GM19023 (cell line): Measurements from ENCODE around the gene NEDD4L.

Experiments used
- ATAC-seq: cut with Tn5 transposase; IDR thresholded peaks from one replicate; pipeline ENCODE4 v1.9.1; 2021; ENCODE audit warnings: mild to moderate bottlenecking, moderate library complexity; ENCODE audit not compliant: unreplicated experiment

NEDD4L gene

DNA sequence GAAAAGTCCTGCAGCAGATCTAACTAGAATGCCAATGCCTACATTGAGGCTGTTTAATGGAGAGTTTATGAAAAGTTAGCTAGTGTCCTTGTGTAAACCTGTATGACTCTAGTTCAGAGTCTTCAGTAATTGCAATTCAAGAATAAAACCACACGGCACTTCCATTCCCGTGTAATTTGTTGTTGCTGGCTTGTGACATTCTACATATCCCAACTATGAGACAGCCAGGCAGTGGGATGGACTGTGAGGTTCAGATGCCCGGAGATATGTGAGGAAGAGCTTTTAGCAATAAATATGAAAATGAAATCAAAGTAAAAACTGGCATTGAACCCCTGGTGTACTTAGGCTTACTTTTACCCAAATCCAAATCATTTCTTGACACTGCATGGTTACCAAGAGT, 263.4 kb downstream of the NEDD4L start:
- ATAC-seq = no peak

DNA sequence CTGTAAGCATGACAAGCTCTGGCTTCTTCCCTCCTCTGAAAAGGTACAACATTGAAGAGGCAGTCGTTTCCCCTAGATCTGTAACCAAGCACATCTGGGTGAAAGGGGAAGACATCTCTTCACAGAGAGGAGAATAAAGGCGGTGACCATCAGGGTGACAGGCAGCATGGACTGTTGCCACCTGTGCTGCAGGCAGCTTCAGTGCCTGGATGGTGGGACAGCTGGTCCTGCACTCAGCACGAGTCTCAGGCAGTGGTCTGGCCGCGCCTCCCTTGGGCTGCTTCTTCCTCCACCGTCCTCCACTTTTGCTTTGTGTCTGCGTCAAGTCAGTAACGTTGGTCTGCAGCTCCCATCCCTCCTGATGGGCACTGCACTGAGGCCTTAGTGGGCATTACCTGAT, 264.4 kb downstream of the NEDD4L start:
- ATAC-seq = no peak

DNA sequence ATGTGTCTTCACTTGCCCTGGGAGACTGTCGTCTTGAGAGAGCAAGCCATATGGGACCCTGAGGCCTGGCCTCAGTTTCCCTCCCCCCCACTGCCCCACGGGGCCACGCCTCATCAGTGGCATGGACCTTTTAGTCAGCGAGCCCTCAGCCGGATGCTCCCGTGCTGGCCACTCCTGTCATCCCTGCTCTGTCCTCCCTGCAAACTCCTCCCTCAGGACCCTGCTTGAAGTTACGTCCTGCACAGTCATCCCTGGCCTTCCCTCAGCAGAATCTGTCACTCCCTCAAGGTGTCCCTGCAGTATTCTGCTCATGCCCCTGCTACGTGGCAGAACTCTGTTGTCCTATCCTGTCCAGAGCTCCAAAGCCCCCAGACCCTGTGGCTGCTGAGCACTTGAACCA, 265.1 kb downstream of the NEDD4L start:
- ATAC-seq = no peak

DNA sequence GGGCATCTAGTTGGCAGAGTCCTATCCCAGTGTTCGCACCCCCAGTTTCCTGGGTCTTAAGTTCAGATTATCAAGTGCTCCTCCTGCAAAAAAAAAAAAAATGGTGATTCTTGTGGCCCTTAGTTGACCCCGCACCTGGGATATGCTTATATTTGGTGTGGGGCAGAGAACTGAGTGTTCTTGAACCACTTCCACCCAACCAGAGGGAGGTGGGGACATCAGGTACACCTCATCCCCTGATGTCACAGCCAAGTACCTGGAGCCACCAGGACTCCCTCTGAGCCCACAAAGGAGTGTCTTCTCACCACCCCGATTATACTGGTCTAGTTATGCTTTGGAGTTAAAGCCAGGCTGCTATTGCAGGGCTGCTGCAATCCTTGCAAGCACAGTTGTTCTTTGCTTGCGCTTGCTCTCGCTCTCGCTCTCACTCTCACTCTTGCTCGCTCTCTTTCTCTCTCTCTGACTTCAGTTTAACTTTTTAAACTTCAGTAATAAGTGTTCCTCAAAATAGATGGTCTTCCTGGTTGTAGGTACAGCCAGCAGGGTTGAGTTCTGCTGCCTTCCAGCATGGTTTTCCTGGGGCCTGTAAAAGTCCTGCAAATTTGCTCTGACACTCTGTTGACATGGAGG, 265.7 kb downstream of the NEDD4L start:
- no peak for ATAC-seq

DNA sequence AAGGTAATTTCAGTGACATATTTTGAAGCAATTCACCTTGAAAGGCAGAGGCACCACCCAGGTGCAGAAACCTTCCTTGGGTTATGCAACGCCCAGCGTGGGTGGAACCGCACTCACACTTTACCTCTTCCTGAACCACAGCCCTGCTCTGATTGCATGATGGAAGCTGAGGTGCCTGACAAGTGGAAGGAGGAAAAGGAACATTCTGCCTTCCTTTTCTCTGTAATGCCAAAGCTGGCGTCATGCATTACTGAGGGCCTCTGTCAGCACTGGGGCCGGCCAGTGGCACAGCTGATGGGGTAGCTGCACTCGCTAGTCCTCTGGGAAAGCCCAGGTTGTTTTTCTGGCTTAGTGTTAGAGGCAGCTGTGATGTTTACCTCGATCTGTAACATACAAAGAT, 266.5 kb downstream of the NEDD4L start:
- peak; percentile 55 for ATAC-seq

DNA sequence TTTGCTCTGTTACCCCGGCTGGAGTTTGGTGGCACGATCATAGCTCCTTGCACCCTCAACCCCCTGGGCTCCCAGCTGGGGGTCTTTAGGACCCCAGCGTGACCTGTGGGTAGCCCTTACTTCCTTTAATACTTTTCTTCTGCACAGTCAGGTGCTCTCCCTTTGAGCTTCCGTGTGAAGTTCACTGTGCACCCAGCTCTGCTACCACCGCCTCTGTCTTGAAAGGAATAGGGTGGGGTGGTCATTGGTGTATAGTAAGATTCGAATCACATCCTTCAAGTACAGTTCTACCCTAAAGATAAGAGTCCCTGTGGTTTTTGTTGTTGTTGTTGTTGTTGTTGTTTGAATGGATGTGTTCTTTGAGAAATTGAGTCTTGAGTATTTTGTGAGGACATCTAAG, 267.4 kb downstream of the NEDD4L start:
- ATAC-seq = no peak

DNA sequence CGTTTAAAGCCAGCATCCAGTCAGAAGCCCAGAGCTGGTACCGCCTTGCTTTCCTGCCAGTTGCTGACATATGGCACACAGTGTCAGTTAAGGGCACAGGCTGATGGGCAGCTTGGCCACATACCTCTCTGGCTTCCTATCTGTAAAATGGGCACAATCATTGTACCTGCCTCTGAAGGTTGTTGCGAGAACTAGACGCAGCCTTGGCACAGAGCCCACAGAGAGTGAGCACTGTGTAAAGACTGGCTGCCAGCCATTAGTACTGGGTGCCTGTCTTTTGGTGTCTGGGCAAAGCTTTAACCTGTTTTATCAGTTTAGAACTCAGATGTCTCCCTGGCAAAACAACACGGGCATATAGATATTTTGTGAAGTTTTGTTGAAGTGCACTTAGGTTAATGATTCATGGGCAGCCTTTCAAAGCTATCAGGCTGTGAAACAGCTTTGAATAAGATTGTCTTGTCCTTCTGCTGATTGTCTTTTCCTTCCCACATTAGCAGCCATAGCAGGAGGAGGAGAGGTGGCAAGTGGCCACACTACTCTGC, 269.5 kb downstream of the NEDD4L start:
- no peak for ATAC-seq

DNA sequence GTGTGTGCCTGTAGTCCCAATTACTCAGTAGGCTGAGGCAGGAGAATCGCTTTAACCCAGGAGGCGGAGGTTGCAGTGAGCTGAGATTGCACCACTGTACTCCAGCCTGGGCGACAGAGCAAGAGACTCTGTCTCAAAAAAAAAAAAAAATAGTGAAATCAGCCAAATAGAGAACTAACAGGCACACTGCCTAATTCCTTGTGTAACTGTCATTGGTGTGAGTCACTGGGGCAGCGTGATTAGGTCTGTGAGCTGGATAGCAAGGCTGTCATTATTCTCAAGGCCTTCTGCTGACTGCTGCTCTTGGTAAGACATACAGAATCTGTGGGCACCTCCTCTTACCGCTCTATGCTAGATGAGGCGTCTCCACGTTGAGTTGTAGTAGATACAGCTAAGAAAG, 270.3 kb downstream of the NEDD4L start:
- ATAC-seq = no peak

DNA sequence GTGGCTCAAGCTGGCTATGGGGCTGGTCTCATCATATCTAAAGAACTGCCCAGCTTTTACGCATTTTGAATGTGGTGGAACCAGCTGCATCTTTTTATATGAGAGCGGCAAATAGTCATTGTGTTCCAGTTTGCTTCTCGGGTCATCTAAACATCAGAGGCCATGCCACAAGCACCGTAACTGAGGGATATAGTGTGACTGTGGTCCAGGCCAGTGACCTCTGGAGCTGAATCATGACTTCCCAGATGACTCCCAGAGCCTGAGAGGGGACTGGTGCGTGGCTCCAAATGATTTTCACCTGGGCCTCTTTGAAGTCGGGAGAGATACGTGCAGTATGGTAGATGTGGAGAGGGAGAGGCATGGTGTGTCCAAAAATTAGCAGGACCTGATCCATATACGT, 271.0 kb downstream of the NEDD4L start:
- ATAC-seq = no peak

DNA sequence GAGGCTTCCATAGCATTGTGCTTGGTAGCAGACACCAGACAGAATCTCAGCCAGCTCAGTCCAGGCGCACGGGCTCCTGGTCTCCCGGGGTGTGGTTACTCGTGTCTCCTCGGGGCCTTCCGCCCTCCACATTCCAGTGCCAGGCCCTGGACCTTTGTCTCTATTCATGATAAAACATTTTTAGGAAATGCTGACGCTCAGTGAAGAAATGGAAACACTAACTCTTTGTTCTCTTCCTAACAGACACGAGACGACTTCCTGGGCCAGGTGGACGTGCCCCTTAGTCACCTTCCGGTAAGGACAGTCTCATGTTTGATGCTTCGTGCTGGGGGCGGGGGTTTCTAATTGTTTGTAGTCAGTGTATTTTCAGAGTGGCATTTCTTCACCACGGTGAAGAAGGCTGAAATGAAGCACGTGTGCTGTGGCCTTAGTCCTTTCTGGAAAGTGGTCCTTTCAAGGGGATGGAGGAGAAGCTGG, 271.8 kb downstream of the NEDD4L start:
- no peak for ATAC-seq

DNA sequence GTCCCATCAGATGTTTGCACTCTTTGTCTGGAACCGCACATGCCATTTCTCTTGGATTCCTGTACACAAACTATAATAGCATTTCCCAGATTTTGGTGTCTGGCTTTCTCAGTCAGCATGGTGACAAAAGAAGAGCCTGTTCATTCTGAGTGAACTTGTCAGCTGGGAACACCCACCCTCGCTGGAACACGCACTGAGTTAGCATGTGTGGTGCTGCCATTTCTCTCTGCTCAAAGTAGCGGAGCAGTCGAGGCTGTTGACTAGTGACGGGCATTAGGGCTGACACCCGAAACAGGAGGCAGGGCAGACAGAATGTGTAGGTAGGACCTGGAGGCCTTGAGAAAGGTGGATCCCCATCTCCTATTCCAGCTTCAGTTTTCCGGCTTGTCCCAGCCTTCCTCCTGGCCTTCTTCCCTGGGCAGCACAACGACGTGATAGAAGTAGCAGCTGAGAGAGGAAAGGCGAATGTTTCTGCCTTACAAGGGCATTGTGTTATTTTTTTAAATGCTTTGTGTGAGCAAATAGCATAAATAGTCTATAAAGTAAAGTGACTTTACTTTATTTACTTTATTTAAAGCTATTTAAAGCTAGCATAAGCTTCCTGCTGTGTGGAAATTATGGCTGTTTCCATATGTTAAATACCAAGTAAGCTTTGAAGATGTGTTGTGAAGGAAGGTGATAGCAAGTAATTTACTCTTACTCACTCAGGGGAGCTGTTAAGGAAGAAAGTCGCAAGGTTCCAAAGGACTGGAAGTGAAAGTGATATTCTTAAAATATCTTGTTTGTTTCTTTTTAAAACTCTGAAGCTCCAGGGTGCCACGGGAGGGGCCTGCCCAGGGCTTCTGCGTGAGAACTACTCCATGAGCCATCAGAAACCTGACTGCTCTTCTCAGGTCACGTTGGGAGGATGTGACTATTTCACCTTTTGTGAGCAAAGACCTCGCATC, 272.6 kb downstream of the NEDD4L start:
- no peak for ATAC-seq

DNA sequence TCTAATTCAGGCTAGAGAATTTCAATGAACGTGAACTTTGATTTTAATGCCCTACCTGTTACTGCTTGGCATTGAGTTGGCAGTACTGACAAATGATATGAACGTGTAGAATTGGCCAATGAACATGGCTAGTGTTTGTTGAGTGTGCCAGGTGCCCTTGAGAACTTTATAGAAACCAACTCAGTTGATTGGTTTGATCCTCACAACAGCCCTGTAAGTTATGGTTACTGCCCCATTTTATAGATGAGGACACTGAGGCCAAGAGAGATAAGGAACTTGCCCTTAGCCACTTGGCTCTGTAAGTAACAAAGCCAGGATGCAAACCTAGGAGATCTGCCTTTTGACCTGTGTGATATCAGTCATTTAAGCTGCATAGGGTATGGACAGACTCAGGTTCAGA, 275.7 kb downstream of the NEDD4L start:
- ATAC-seq = no peak

DNA sequence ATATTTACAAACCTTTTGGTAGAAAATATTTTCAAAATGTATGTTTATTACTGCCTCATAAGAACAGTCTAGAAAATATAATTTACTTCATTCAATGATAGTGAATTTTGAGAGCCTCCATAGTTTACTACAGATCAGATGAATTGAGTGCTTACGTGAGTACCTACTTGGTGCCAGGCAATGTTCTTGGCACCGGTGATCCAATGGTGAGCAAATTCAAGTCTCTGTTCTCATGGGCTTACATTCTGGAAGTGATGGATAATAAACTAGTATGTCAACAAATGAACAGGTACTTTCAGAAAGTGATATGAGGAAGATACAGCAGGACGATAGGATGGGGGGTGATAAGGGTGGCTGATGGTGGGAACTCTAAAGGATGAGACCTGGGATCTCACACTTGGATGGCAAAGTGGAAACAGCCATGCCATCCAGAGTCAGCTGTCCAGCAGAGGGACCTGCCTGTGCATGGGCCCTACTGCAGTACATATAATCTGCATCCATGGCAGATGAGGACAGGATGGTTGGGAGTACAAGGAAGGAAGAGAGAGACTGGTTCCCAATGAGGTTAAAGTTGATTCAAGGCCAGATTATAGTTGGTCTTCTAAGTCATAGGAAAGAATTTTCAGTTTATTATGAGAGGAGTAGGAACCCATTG, 277.0 kb downstream of the NEDD4L start:
- no peak for ATAC-seq

DNA sequence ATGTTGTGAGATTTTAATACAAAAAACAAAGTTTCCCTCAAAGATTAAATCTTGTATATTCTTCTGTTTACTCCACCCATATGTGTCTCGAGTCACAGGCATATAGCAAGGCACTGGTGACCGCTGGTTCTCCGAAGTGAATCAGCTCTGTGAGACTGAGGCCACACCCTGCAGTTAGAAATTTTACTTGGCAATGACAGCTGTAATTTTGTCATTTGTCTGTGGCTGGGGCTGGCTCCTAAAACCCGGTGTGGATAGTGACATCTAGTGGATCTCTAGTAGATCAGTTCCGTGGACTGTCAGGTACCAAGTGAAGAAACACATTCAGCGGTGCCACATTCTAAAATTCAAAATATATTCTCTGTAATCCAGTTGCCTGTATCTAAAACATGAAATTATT, 278.0 kb downstream of the NEDD4L start:
- no peak for ATAC-seq

DNA sequence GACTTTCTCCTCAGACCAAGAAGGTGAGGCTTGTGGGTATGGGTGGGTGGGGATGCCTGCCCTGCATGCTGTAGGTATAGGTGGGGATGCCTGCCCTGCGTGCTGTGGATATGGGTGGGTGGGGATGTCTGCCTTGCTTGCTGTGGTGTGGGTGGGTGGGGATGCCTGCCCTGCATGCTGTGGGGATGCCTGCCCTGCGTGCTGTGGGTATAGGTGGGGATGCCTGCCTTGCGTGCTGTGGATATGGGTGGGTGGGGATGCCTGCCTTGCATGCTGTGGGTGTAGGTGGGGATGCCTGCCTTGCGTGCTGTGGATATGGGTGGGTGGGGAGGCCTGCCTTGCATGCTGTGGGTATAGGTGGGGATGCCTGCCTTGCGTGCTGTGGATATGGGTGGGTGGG, 278.4 kb downstream of the NEDD4L start:
- no peak for ATAC-seq

DNA sequence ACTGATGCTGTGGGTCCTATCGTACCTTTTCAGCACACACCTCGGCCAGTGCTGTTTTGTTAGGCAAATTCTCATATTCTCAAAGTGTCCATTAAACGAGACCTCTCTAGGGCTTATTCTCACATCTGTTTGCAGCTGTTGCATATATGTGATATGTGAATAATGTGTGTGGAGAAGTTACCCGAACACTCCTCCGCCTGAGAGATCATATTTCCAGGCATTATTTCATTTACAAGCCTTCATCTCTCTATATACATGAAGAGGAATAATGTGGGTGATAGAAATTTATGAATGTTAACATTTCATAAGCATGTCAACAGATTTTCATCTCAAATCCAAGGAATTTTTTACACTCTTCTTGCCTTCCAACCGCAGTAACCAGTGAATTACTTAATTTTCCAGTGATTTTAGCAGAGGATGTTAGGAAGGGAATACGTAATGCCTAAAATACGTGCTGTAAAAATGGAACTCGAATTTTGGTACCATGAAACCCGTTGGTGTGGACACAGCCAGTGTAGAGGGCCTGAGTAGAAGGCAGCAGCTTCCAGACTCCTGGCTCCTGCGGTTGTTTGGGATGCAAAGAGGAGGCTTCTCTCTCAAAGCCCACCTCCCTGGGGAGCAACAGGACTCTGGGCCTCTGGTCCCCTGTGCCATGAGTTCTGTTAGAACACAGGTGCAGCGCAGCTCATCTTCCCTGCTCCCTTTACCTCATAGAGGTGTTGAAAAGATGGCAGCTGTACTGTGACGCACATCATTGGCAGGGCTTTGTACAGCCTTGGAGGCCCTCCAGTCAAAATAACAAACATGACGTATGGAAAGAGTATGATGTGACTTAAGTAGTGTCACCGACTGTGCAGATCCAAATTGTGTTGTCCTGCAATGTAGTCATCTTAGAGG, 280.1 kb downstream of the NEDD4L start:
- ATAC-seq = no peak

DNA sequence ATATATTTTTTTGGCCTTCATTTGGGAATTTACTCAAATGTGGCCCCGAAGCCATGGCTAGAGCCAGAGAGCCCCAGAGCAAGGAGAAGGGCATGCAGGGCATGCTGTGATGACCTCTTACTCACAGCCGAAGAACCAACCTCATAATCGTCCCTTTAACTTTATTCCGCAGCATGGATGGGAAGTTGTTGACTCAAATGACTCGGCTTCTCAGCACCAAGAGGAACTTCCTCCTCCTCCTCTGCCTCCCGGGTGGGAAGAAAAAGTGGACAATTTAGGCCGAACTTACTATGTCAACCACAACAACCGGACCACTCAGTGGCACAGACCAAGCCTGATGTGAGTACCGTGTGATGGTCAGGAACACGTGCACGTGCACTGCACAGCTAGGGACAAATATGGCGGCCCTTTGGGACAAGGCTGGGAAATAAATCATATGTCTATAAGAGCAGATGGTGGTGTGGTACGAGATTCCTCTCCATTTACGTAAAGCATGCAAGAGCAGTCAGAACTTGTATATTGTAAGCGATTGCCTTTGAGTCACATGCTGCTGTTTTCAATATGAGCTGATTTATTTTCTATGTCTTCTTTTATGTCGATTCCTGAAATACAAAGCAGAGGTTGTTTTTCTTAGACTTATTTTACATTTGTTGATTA, 280.9 kb downstream of the NEDD4L start:
- no peak for ATAC-seq

DNA sequence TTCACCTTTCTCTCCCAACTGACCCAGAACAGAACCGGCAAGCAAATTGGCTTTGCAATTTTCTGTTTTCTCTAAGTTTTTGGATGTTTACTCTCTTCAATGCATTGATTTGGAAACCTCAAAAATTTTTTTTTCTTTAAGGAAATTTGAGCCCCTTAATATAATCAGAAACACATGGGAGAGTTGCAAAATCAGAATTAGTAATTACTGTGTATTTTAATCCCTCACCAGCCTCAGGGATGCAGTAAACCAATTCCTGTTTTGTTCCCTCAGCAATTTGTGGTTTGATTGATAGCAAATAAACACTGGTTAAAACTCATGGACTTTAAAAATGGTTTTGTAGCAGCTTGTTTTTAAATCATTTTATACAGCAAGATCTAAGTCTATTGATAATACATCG, 281.5 kb downstream of the NEDD4L start:
- no peak for ATAC-seq

DNA sequence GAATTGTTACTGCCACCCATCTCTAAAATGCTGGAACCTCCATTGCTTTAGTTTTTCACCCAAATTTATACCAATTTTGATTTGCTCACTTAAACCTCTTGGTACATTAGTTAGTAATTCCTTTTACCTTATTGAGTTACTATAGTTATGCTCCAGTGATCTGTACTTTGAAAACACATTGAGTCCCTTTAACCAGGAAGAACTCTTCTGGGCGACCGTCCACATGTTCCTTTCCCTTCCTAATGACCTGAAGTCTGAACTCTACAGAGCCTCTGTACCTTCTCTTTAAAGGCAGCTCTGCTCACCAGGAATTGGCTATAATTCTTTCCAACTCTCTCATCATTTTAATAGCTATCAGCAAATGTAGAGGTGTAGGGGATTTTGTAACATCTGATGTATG, 290.0 kb downstream of the NEDD4L start:
- no peak for ATAC-seq

DNA sequence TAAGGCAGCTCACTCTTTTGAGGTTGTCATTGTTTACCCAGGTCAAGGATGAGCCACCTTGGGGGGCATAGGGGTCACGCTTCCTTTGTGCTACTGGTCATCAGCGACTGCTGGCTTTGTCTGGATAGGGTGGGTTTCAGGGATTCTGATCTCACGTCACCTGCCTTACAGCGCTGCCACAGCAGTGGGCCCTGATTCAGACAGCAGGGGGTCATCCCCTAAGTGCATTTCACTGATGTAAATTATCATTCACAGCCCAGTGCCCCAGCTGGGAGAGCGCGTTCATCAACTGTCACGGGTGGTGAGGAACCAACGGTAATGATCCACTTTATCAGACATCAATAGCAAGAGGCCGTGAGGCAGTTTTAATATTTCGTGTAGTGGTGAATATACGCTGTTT, 291.2 kb downstream of the NEDD4L start:
- ATAC-seq = no peak
